BLaER1 treated with 17β-estradiol and CSF1 and Interleukin-3, amounts not matched to agents 10 nM and 100 nM (cell line): ENCODE data around the gene FAM83D.
"Not testable (repeated sequence)": the region's sequence is repeated elsewhere in the genome, so short reads cannot be mapped to it uniquely, and the experiment has no call there.

Experiments used
- H3K27ac ChIP-seq, 11 experiments: shearing (Covaris generic); formaldehyde crosslinking; 2 replicates each; pipeline ENCODE4 v1.8.1; 2022
- H3K27me3 ChIP-seq, 11 experiments: shearing (Covaris generic); formaldehyde crosslinking; 2 replicates each; pipeline ENCODE4 v1.8.1; 2022
- H3K36me3 ChIP-seq, 11 experiments: shearing (Covaris generic); formaldehyde crosslinking; 2 replicates each; pipeline ENCODE4 v1.8.1; 2022
- H3K4me1 ChIP-seq, 10 experiments: shearing (Covaris generic); formaldehyde crosslinking; 2 replicates each; pipeline ENCODE4 v1.8.1; 2022
- H3K4me2 ChIP-seq, 11 experiments: shearing (Covaris generic); formaldehyde crosslinking; 2 replicates each; pipeline ENCODE4 v1.8.1; 2022
- H3K4me3 ChIP-seq, 10 experiments: shearing (Covaris generic); formaldehyde crosslinking; 2 replicates each; pipeline ENCODE4 v1.8.1; 2022
- H3K9ac ChIP-seq, 11 experiments: shearing (Covaris generic); formaldehyde crosslinking; 2 replicates each; pipeline ENCODE4 v1.8.1; 2022
- H3K9me3 ChIP-seq, 11 experiments: shearing (Covaris generic); formaldehyde crosslinking; replicated peaks in 1 of 11; 2 replicates each; pipeline ENCODE4 v1.8.1; 2022
- H4K20me1 ChIP-seq, 11 experiments: shearing (Covaris generic); formaldehyde crosslinking; 2 replicates each; pipeline ENCODE4 v1.8.1; 2022
- Cebpa-rat ChIP-seq, 11 experiments: shearing (Covaris generic); IDR thresholded peaks; 2 replicates each; pipeline ENCODE4 v1.8.1; 2022

The FAM83D gene

GRCh38 chr20:38991814-38992704, 65.8 kb downstream of the FAM83D start:
- Histone ChIP-seq H4K20me1 (peaks cover 0 to 3% (median 0%) of the 10 kb centered on the region in 11 experiments; a peak in 3 of 22 replicates), H3K9me3 (no peaks in the 10 kb centered on the region), H3K4me3 (no peak overlapping the region), H3K4me1 (peaks cover 3 to 15% (median 14%) of the 10 kb centered on the region in 10 experiments; a peak in 19 of 20 replicates), H3K36me3 (peaks cover 57 to 89% (median 79%) of the 10 kb centered on the region in 11 experiments), H3K9ac (no peak overlapping the region), H3K4me2 (no peak overlapping the region), H3K27ac (no peak overlapping the region), H3K27me3 (no peaks in the 10 kb centered on the region)
- TF ChIP-seq Cebpa-rat (IDR thresholded peaks at IDR 0.05) = no peak

GRCh38 chr20:38995536-38996044, 69.4 kb downstream of the FAM83D start:
- Histone ChIP-seq H3K36me3 (peaks cover 73 to 99% (median 91%) of the 10 kb centered on the region in 11 experiments), H3K27me3 (no peaks in the 10 kb centered on the region), H3K4me3 (no peak overlapping the region), H3K4me1 (peaks cover 0 to 10% (median 0%) of the 10 kb centered on the region in 10 experiments; a peak in 5 of 20 replicates), H3K9me3 (no peaks in the 10 kb centered on the region), H3K4me2 (no peak overlapping the region), H3K9ac (no peak overlapping the region), H3K27ac (no peak overlapping the region), H4K20me1 (peaks cover 0 to 7% (median 0%) of the 10 kb centered on the region in 11 experiments; a peak in 5 of 22 replicates)
- TF ChIP-seq Cebpa-rat (IDR thresholded peaks at IDR 0.05) = no peak

- H3K4me2 ChIP-seq, H3K27ac ChIP-seq, H4K20me1 ChIP-seq, H3K27me3 ChIP-seq, H3K9me3 ChIP-seq, H3K9ac ChIP-seq, H3K4me3 ChIP-seq: not testable (repeated sequence)
- peaks cover 0 to 10% (median 0%) of the 10 kb centered on the region in 10 experiments; a peak in 5 of 20 replicates for H3K4me1 ChIP-seq
- peaks cover 79 to 100% (median 90%) of the 10 kb centered on the region in 11 experiments for H3K36me3 ChIP-seq
Measured at GRCh38 chr20:38996866-38997265, 70.6 kb downstream of the FAM83D start.

GRCh38 chr20:38997622-38998021, 71.4 kb downstream of the FAM83D start:
- no peak overlapping the region for H3K27ac ChIP-seq

GRCh38 chr20:38999217-38999616, 73.0 kb downstream of the FAM83D start:
- no peaks in the 10 kb centered on the region for H3K27me3 ChIP-seq
- H3K4me2 ChIP-seq = no peak overlapping the region
- H3K9me3 ChIP-seq = no peaks in the 10 kb centered on the region
- peaks cover 0 to 7% (median 0%) of the 10 kb centered on the region in 11 experiments; a peak in 4 of 22 replicates for H4K20me1 ChIP-seq
- no peak overlapping the region for H3K4me3 ChIP-seq
- no peak overlapping the region for H3K27ac ChIP-seq
- peaks cover 89 to 100% (median 96%) of the 10 kb centered on the region in 11 experiments for H3K36me3 ChIP-seq
- no peak for TF ChIP-seq Cebpa-rat (IDR thresholded peaks at IDR 0.05)
- H3K4me1 ChIP-seq = peaks cover 0 to 10% (median 0%) of the 10 kb centered on the region in 10 experiments; a peak in 5 of 20 replicates
- no peak overlapping the region for H3K9ac ChIP-seq

More at GRCh38 chr20:38997622-38998021, 71.4 kb downstream of the FAM83D start:
- H3K4me2 ChIP-seq = peak overlapping the region in 1 of 11 experiments; percentile 7; a peak in 3 of 22 replicates
- H3K4me1 ChIP-seq = peaks cover 0 to 10% (median 0%) of the 10 kb centered on the region in 10 experiments; a peak in 5 of 20 replicates
- no peak for TF ChIP-seq Cebpa-rat (IDR thresholded peaks at IDR 0.05)
- H3K9ac ChIP-seq = no peak overlapping the region
- no peak overlapping the region for H3K4me3 ChIP-seq
- H3K9me3 ChIP-seq = no peaks in the 10 kb centered on the region
- no peaks in the 10 kb centered on the region for H3K27me3 ChIP-seq
- H4K20me1 ChIP-seq = peaks cover 0 to 7% (median 0%) of the 10 kb centered on the region in 11 experiments; a peak in 4 of 22 replicates
- peaks cover 86 to 100% (median 93%) of the 10 kb centered on the region in 11 experiments for H3K36me3 ChIP-seq

GRCh38 chr20:38999965-39000910, 74.0 kb downstream of the FAM83D start:
- Histone ChIP-seq H3K4me1 (peaks cover 0 to 10% (median 0%) of the 10 kb centered on the region in 10 experiments; a peak in 5 of 20 replicates), H3K36me3 (peaks cover 88 to 100% (median 97%) of the 10 kb centered on the region in 11 experiments), H3K27me3 (no peaks in the 10 kb centered on the region), H3K9ac (no peak overlapping the region), H3K4me2 (no peak overlapping the region), H3K4me3 (no peak overlapping the region), H3K9me3 (no peaks in the 10 kb centered on the region), H4K20me1 (peaks cover 0 to 7% (median 0%) of the 10 kb centered on the region in 11 experiments; a peak in 5 of 22 replicates), H3K27ac (no peak overlapping the region)
- no peak for TF ChIP-seq Cebpa-rat (IDR thresholded peaks at IDR 0.05)
